ENCODE data around the gene FRMD6.

Gene FRMD6

DNA sequence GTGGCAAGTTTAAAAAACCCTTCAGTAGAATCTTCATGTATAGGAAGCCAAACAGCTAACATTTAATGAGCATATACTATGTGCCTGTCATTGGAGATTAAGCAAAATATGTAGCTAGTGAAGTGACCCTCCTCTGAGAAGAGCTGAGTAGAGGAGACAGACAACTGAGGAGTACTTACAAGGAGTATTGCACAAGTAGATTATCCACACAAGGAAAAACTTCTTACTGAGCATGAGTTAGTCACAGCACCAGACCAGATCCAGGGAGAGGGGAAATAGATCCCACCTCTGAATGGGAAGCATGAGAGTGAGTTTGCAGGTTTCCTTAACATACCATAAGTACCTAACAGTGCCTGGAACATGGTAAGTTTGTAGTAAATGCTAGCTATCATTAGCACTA is 33.0 kb downstream of the FRMD6 start:
- Histone ChIP-seq H3K4me3 (replicated peaks; ENCODE audit: insufficient read depth, low read length) (no peak overlapping the region), H3K27me3 (ENCODE audit: insufficient read depth, poor library complexity, severe bottlenecking) (peaks cover 2% of the 10 kb centered on the region), H3K27ac (replicated peaks) (no peak overlapping the region)
- DNase-seq (ENCODE audit: low read depth in 1 of 2, low spot score in 1 of 2) = no peak
- TF ChIP-seq POLR2AphosphoS5 (IDR thresholded peaks at IDR 0.05; ENCODE audit: low read depth) (no peak), GABPA (IDR thresholded peaks at IDR 0.05; ENCODE audit: low read depth) (no peak), SPI1 (IDR thresholded peaks at IDR 0.05; ENCODE audit: borderline replicate concordance, low read depth) (no peak)
- TF ChIP-seq, protein P1, sequence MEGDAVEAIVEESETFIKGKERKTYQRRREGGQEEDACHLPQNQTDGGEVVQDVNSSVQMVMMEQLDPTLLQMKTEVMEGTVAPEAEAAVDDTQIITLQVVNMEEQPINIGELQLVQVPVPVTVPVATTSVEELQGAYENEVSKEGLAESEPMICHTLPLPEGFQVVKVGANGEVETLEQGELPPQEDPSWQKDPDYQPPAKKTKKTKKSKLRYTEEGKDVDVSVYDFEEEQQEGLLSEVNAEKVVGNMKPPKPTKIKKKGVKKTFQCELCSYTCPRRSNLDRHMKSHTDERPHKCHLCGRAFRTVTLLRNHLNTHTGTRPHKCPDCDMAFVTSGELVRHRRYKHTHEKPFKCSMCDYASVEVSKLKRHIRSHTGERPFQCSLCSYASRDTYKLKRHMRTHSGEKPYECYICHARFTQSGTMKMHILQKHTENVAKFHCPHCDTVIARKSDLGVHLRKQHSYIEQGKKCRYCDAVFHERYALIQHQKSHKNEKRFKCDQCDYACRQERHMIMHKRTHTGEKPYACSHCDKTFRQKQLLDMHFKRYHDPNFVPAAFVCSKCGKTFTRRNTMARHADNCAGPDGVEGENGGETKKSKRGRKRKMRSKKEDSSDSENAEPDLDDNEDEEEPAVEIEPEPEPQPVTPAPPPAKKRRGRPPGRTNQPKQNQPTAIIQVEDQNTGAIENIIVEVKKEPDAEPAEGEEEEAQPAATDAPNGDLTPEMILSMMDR (IDR thresholded peaks at IDR 0.05; ENCODE audit: insufficient read depth, low read length) = no peak
- TF ChIP-seq, protein P2, sequence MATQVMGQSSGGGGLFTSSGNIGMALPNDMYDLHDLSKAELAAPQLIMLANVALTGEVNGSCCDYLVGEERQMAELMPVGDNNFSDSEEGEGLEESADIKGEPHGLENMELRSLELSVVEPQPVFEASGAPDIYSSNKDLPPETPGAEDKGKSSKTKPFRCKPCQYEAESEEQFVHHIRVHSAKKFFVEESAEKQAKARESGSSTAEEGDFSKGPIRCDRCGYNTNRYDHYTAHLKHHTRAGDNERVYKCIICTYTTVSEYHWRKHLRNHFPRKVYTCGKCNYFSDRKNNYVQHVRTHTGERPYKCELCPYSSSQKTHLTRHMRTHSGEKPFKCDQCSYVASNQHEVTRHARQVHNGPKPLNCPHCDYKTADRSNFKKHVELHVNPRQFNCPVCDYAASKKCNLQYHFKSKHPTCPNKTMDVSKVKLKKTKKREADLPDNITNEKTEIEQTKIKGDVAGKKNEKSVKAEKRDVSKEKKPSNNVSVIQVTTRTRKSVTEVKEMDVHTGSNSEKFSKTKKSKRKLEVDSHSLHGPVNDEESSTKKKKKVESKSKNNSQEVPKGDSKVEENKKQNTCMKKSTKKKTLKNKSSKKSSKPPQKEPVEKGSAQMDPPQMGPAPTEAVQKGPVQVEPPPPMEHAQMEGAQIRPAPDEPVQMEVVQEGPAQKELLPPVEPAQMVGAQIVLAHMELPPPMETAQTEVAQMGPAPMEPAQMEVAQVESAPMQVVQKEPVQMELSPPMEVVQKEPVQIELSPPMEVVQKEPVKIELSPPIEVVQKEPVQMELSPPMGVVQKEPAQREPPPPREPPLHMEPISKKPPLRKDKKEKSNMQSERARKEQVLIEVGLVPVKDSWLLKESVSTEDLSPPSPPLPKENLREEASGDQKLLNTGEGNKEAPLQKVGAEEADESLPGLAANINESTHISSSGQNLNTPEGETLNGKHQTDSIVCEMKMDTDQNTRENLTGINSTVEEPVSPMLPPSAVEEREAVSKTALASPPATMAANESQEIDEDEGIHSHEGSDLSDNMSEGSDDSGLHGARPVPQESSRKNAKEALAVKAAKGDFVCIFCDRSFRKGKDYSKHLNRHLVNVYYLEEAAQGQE (IDR thresholded peaks at IDR 0.05; ENCODE audit: insufficient replicate concordance, low read depth) = no peak

DNA sequence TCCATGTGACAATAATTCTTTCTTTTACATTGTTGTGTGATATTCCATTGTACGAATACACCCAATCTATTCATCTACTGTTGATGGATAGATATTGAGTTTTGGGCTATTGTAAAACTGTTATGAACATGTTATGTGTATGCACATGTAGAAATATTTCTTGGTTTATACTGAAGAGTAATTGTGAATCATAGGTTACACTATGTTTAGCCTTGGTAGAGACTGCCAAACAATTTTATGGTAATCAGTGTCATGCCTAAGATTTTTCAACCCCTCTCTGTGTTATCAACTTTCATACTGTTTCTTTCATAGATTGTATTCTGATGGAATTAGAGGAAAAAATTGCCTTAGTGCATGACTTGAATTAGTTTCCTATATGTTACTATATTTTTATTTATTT is 39.5 kb downstream of the FRMD6 start:
- H3K4me3 ChIP-seq (replicated peaks; ENCODE audit: insufficient read depth, low read length) = no peak overlapping the region
- no peak overlapping the region for H3K27ac ChIP-seq (replicated peaks)
- no peak for DNase-seq (ENCODE audit: low read depth in 1 of 2, low spot score in 1 of 2)
- TF ChIP-seq POLR2AphosphoS5 (IDR thresholded peaks at IDR 0.05; ENCODE audit: low read depth) (no peak), SPI1 (IDR thresholded peaks at IDR 0.05; ENCODE audit: borderline replicate concordance, low read depth) (no peak), GABPA (IDR thresholded peaks at IDR 0.05; ENCODE audit: low read depth) (no peak)
- TF ChIP-seq, protein P2 (IDR thresholded peaks at IDR 0.05; ENCODE audit: insufficient replicate concordance, low read depth) = no peak
- TF ChIP-seq, protein P1 (IDR thresholded peaks at IDR 0.05; ENCODE audit: insufficient read depth, low read length) = no peak
- peaks cover 2% of the 10 kb centered on the region for H3K27me3 ChIP-seq (ENCODE audit: insufficient read depth, poor library complexity, severe bottlenecking)

DNA sequence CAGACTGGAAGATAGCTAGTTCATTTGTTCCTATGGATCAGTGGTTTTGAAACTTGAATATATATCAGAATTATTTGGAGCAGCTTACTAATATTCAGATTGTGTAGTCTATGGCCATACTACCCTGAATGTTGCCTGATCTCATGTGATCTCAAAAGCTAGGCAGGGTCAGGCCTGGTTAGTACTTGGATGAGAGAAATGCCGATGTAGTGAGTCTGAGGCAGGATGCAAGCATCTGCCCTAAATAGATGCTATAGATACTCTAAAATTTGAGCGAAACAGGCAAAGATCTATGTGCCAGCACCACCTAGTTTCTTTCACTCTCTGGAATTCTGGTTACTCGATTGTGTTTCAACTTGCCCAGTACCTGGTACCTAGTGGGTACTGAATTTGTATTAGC is 40.9 kb downstream of the FRMD6 start:
- TF ChIP-seq, protein P2 (IDR thresholded peaks at IDR 0.05; ENCODE audit: insufficient replicate concordance, low read depth) = no peak
- TF ChIP-seq, protein P1 (IDR thresholded peaks at IDR 0.05; ENCODE audit: insufficient read depth, low read length) = no peak
- TF ChIP-seq POLR2AphosphoS5 (IDR thresholded peaks at IDR 0.05; ENCODE audit: low read depth) (no peak), SPI1 (IDR thresholded peaks at IDR 0.05; ENCODE audit: borderline replicate concordance, low read depth) (no peak), GABPA (IDR thresholded peaks at IDR 0.05; ENCODE audit: low read depth) (no peak)
- H3K4me3 ChIP-seq (replicated peaks; ENCODE audit: insufficient read depth, low read length) = no peak overlapping the region
- H3K27ac ChIP-seq (replicated peaks) = no peak overlapping the region
- no peak for DNase-seq (ENCODE audit: low read depth in 1 of 2, low spot score in 1 of 2)
- H3K27me3 ChIP-seq (ENCODE audit: insufficient read depth, poor library complexity, severe bottlenecking) = peaks cover 2% of the 10 kb centered on the region
